ENCODE results near the gene IL18.
"Not testable (repeated sequence)": the region's sequence is repeated elsewhere in the genome, so short reads cannot be mapped to it uniquely, and the experiment has no call there.

Gene IL18

GRCh38 chr11:112199101-112199500, 35.2 kb upstream of the IL18 start:
- DNase-seq; H3K9me3 ChIP-seq (ENCODE audit: control extremely low read depth in 1 of 5, control insufficient read depth in 4 of 5, insufficient read depth in 2 of 5, low read depth in 1 of 5, low read length in 4 of 5); H3K36me3 ChIP-seq (ENCODE audit: control insufficient read depth in 4 of 4, insufficient read depth in 4 of 4, low read length in 3 of 4); POLR2A ChIA-PET; H3K27ac ChIP-seq (ENCODE audit: insufficient read depth in 1 of 2, low read depth in 1 of 2, low read length in 2 of 2, poor library complexity in 1 of 2, severe bottlenecking in 2 of 2); H3K27me3 ChIP-seq (replicated peaks in 2 of 5; ENCODE audit: control insufficient read depth in 4 of 5, insufficient read depth in 5 of 5, low read length in 4 of 5); H3K4me3 ChIP-seq (ENCODE audit: control insufficient read depth in 1 of 7, extremely low read depth in 1 of 7, insufficient read depth in 4 of 7, low read depth in 2 of 7, low read length in 6 of 7): not testable (repeated sequence)
- CTCF ChIA-PET = interaction anchor here (1.4 to 1.9 kb wide), 4 partner anchors 9 to 20 kb away, joined by 4 to 7 read pairs (median 5); no protein-coding TSS in a partner anchor
- no CpG with 5 or more reads among the region's 4 CpGs for WGBS (ENCODE audit: insufficient coverage)
- peaks cover 0 to 16% (median 11%) of the 10 kb centered on the region in 4 experiments for H3K4me1 ChIP-seq (ENCODE audit: control extremely low read depth in 1 of 4, control insufficient read depth in 4 of 4, insufficient read depth in 4 of 4, low read length in 3 of 4)

GRCh38 chr11:112196519-112197087, 32.7 kb upstream of the IL18 start:
- Histone ChIP-seq H3K4me1 (ENCODE audit: control extremely low read depth in 1 of 4, control insufficient read depth in 4 of 4, insufficient read depth in 4 of 4, low read length in 3 of 4) (peaks cover 0 to 22% (median 14%) of the 10 kb centered on the region in 4 experiments), H3K27ac (ENCODE audit: insufficient read depth in 1 of 2, low read depth in 1 of 2, low read length in 2 of 2, poor library complexity in 1 of 2, severe bottlenecking in 2 of 2) (no peak overlapping the region)
- POLR2A ChIA-PET = no interaction called here

GRCh38 chr11:112195951-112196351, 32.1 kb upstream of the IL18 start:
- Histone ChIP-seq H3K36me3 (ENCODE audit: control insufficient read depth in 4 of 4, insufficient read depth in 4 of 4, low read length in 3 of 4) (no peaks in the 10 kb centered on the region), H3K4me3 (ENCODE audit: control insufficient read depth in 1 of 7, extremely low read depth in 1 of 7, insufficient read depth in 4 of 7, low read depth in 2 of 7, low read length in 6 of 7) (no peak overlapping the region), H3K9me3 (ENCODE audit: control extremely low read depth in 1 of 5, control insufficient read depth in 4 of 5, insufficient read depth in 2 of 5, low read depth in 1 of 5, low read length in 4 of 5) (no peaks in the 10 kb centered on the region), H3K27ac (ENCODE audit: insufficient read depth in 1 of 2, low read depth in 1 of 2, low read length in 2 of 2, poor library complexity in 1 of 2, severe bottlenecking in 2 of 2) (no peak overlapping the region), H3K4me1 (ENCODE audit: control extremely low read depth in 1 of 4, control insufficient read depth in 4 of 4, insufficient read depth in 4 of 4, low read length in 3 of 4) (peaks cover 0 to 22% (median 14%) of the 10 kb centered on the region in 4 experiments), H3K27me3 (replicated peaks in 2 of 5; ENCODE audit: control insufficient read depth in 4 of 5, insufficient read depth in 5 of 5, low read length in 4 of 5) (no peaks in the 10 kb centered on the region)
- DNase-seq = no peak
- ChIA-PET POLR2A (no interaction called here), CTCF (interaction anchor here (0.6 to 1.3 kb wide), 4 partner anchors 42 to 93 kb away, joined by 3 to 5 read pairs (median 3); no protein-coding TSS in a partner anchor)
- WGBS (ENCODE audit: insufficient coverage) = no CpG with 5 or more reads among the region's 2 CpGs

More at GRCh38 chr11:112196519-112197087, 32.7 kb upstream of the IL18 start:
- H3K4me3 ChIP-seq (ENCODE audit: control insufficient read depth in 1 of 7, extremely low read depth in 1 of 7, insufficient read depth in 4 of 7, low read depth in 2 of 7, low read length in 6 of 7) = no peak overlapping the region
- DNase-seq = no peak
- CTCF ChIA-PET = interaction anchor here (0.6 to 1.2 kb wide), 3 partner anchors 43 to 84 kb away, joined by 3 read pairs; no protein-coding TSS in a partner anchor
- whole genome bisulfite sequencing (ENCODE audit: insufficient coverage) = 100% methylated on average over 2 of the region's 2 CpGs
- no peaks in the 10 kb centered on the region for H3K36me3 ChIP-seq (ENCODE audit: control insufficient read depth in 4 of 4, insufficient read depth in 4 of 4, low read length in 3 of 4)
- H3K9me3 ChIP-seq (ENCODE audit: control extremely low read depth in 1 of 5, control insufficient read depth in 4 of 5, insufficient read depth in 2 of 5, low read depth in 1 of 5, low read length in 4 of 5) = no peaks in the 10 kb centered on the region
- H3K27me3 ChIP-seq (replicated peaks in 2 of 5; ENCODE audit: control insufficient read depth in 4 of 5, insufficient read depth in 5 of 5, low read length in 4 of 5) = no peaks in the 10 kb centered on the region

GRCh38 chr11:112195113-112195512, 31.2 kb upstream of the IL18 start:
- POLR2A ChIA-PET; H3K9me3 ChIP-seq (ENCODE audit: control extremely low read depth in 1 of 5, control insufficient read depth in 4 of 5, insufficient read depth in 2 of 5, low read depth in 1 of 5, low read length in 4 of 5); H3K4me3 ChIP-seq (ENCODE audit: control insufficient read depth in 1 of 7, extremely low read depth in 1 of 7, insufficient read depth in 4 of 7, low read depth in 2 of 7, low read length in 6 of 7); H3K36me3 ChIP-seq (ENCODE audit: control insufficient read depth in 4 of 4, insufficient read depth in 4 of 4, low read length in 3 of 4); H3K27ac ChIP-seq (ENCODE audit: insufficient read depth in 1 of 2, low read depth in 1 of 2, low read length in 2 of 2, poor library complexity in 1 of 2, severe bottlenecking in 2 of 2); DNase-seq; H3K27me3 ChIP-seq (replicated peaks in 2 of 5; ENCODE audit: control insufficient read depth in 4 of 5, insufficient read depth in 5 of 5, low read length in 4 of 5): not testable (repeated sequence)
- CTCF ChIA-PET = interaction anchor here (1.3 kb wide), 1 partner anchor 92 kb away, joined by 5 read pairs; no protein-coding TSS in a partner anchor
- 95% methylated on average over 11 of the region's 11 CpGs for WGBS (ENCODE audit: insufficient coverage)
- peaks cover 0 to 14% (median 9%) of the 10 kb centered on the region in 4 experiments for H3K4me1 ChIP-seq (ENCODE audit: control extremely low read depth in 1 of 4, control insufficient read depth in 4 of 4, insufficient read depth in 4 of 4, low read length in 3 of 4)

GRCh38 chr11:112186304-112186703, 22.4 kb upstream of the IL18 start:
- Histone ChIP-seq H3K36me3 (ENCODE audit: control insufficient read depth in 4 of 4, insufficient read depth in 4 of 4, low read length in 3 of 4) (no peaks in the 10 kb centered on the region), H3K27me3 (replicated peaks in 2 of 5; ENCODE audit: control insufficient read depth in 4 of 5, insufficient read depth in 5 of 5, low read length in 4 of 5) (no peaks in the 10 kb centered on the region), H3K4me3 (ENCODE audit: control insufficient read depth in 1 of 7, extremely low read depth in 1 of 7, insufficient read depth in 4 of 7, low read depth in 2 of 7, low read length in 6 of 7) (no peak overlapping the region), H3K9me3 (ENCODE audit: control extremely low read depth in 1 of 5, control insufficient read depth in 4 of 5, insufficient read depth in 2 of 5, low read depth in 1 of 5, low read length in 4 of 5) (no peaks in the 10 kb centered on the region), H3K4me1 (ENCODE audit: control extremely low read depth in 1 of 4, control insufficient read depth in 4 of 4, insufficient read depth in 4 of 4, low read length in 3 of 4) (peaks cover 0 to 8% (median 0%) of the 10 kb centered on the region in 4 experiments), H3K27ac (ENCODE audit: insufficient read depth in 1 of 2, low read depth in 1 of 2, low read length in 2 of 2, poor library complexity in 1 of 2, severe bottlenecking in 2 of 2) (no peak overlapping the region)
- DNase-seq = no peak
- CTCF ChIA-PET = no interaction called here
- POLR2A ChIA-PET = no interaction called here

- Histone ChIP-seq H3K36me3 (ENCODE audit: control insufficient read depth in 4 of 4, insufficient read depth in 4 of 4, low read length in 3 of 4) (no peaks in the 10 kb centered on the region), H3K4me3 (ENCODE audit: control insufficient read depth in 1 of 7, extremely low read depth in 1 of 7, insufficient read depth in 4 of 7, low read depth in 2 of 7, low read length in 6 of 7) (no peak overlapping the region), H3K27ac (ENCODE audit: insufficient read depth in 1 of 2, low read depth in 1 of 2, low read length in 2 of 2, poor library complexity in 1 of 2, severe bottlenecking in 2 of 2) (no peak overlapping the region), H3K4me1 (ENCODE audit: control extremely low read depth in 1 of 4, control insufficient read depth in 4 of 4, insufficient read depth in 4 of 4, low read length in 3 of 4) (peaks cover 0 to 8% (median 0%) of the 10 kb centered on the region in 4 experiments), H3K27me3 (replicated peaks in 2 of 5; ENCODE audit: control insufficient read depth in 4 of 5, insufficient read depth in 5 of 5, low read length in 4 of 5) (no peaks in the 10 kb centered on the region), H3K9me3 (ENCODE audit: control extremely low read depth in 1 of 5, control insufficient read depth in 4 of 5, insufficient read depth in 2 of 5, low read depth in 1 of 5, low read length in 4 of 5) (no peaks in the 10 kb centered on the region)
- ChIA-PET CTCF (interaction anchor here (0.6 kb wide), 1 partner anchor 71 kb away, joined by 3 read pairs; no protein-coding TSS in a partner anchor), POLR2A (no interaction called here)
- no peak for DNase-seq
Measured at GRCh38 chr11:112185883-112186282, 22.0 kb upstream of the IL18 start.

- H3K4me1 ChIP-seq (ENCODE audit: control extremely low read depth in 1 of 4, control insufficient read depth in 4 of 4, insufficient read depth in 4 of 4, low read length in 3 of 4) = peaks cover 16 to 38% (median 22%) of the 10 kb centered on the region in 4 experiments
- no peaks in the 10 kb centered on the region for H3K9me3 ChIP-seq (ENCODE audit: control extremely low read depth in 1 of 5, control insufficient read depth in 4 of 5, insufficient read depth in 2 of 5, low read depth in 1 of 5, low read length in 4 of 5)
- no peaks in the 10 kb centered on the region for H3K27me3 ChIP-seq (replicated peaks in 2 of 5; ENCODE audit: control insufficient read depth in 4 of 5, insufficient read depth in 5 of 5, low read length in 4 of 5)
- H3K36me3 ChIP-seq (ENCODE audit: control insufficient read depth in 4 of 4, insufficient read depth in 4 of 4, low read length in 3 of 4) = no peaks in the 10 kb centered on the region
- H3K27ac ChIP-seq (ENCODE audit: insufficient read depth in 1 of 2, low read depth in 1 of 2, low read length in 2 of 2, poor library complexity in 1 of 2, severe bottlenecking in 2 of 2) = no peak overlapping the region
- POLR2A ChIA-PET = no interaction called here
- WGBS (ENCODE audit: insufficient coverage) = no CpG with 5 or more reads among the region's 1 CpG
- H3K4me3 ChIP-seq (ENCODE audit: control insufficient read depth in 1 of 7, extremely low read depth in 1 of 7, insufficient read depth in 4 of 7, low read depth in 2 of 7, low read length in 6 of 7) = no peak overlapping the region
- CTCF ChIA-PET = no interaction called here
- no peak for DNase-seq
Measured at GRCh38 chr11:112182867-112183266, 19.0 kb upstream of the IL18 start.

Measured in common myeloid progenitor, CD34-positive (primary cell).